Common myeloid progenitor, CD34-positive (primary cell): ENCODE measurements around the gene WLS.
A peak's percentile ranks its signal among the peaks of the same experiment; 100 is the strongest.
"Not testable (repeated sequence)": the region's sequence is repeated elsewhere in the genome, so short reads cannot be mapped to it uniquely, and the experiment has no call there.

Experiments
- CTCF ChIA-PET: fragments of 350-600 bp; sonication (Branson Sonifier 250); formaldehyde crosslinking; loops from one replicate; lab custom pipeline; 2021; ENCODE audit warnings: antibody characterized with exemption; lab: Charles Lee
- POLR2A ChIA-PET: fragments of 350-600 bp; sonication (Branson Sonifier 250); formaldehyde crosslinking; loops from one replicate; lab custom pipeline; 2021; ENCODE audit warnings: antibody characterized with exemption; lab: Charles Lee
- DNase-seq, 3 donors: peaks; one replicate each; pipeline versions ENCODE4 v3.0.0 to v3.0.0-alpha.2; 2013
- H3K27ac ChIP-seq, 2 experiments: 1 replicate in 1 of 2; 2 replicates in 1 of 2; pipeline ENCODE4 v1.7.0; 2013; ENCODE audit warnings: inconsistent platforms in 2 of 2, low read length in 2 of 2, mild to moderate bottlenecking in 2 of 2, low read depth in 1 of 2, moderate library complexity in 1 of 2; ENCODE audit not compliant: severe bottlenecking in 2 of 2, insufficient read depth in 1 of 2, poor library complexity in 1 of 2
- H3K27me3 ChIP-seq, 5 experiments: replicated peaks in 2 of 5; 1 replicate in 3 of 5; 2 replicates in 2 of 5; pipeline versions ENCODE4 v1.6.1 to v1.7.0; 2013; ENCODE audit warnings: low read length in 4 of 5, mild to moderate bottlenecking in 2 of 5, moderate library complexity in 2 of 5, inconsistent platforms in 1 of 5; ENCODE audit not compliant: insufficient read depth in 5 of 5, control insufficient read depth in 4 of 5
- H3K36me3 ChIP-seq, 4 experiments: 1 replicate in 2 of 4; 2 replicates in 2 of 4; pipeline versions ENCODE4 v1.6.1 to v1.7.0; 2013; ENCODE audit warnings: low read length in 3 of 4, control low read depth in 1 of 4, mild to moderate bottlenecking in 1 of 4; ENCODE audit not compliant: control insufficient read depth in 4 of 4, insufficient read depth in 4 of 4
- H3K4me1 ChIP-seq, 4 experiments: 1 replicate in 3 of 4; 2 replicates in 1 of 4; pipeline versions ENCODE4 v1.6.1 to v1.7.1; 2013; ENCODE audit warnings: low read length in 3 of 4, mild to moderate bottlenecking in 3 of 4, control low read depth in 1 of 4, inconsistent platforms in 1 of 4, moderate library complexity in 1 of 4; ENCODE audit not compliant: control insufficient read depth in 4 of 4, insufficient read depth in 4 of 4; ENCODE audit errors: control extremely low read depth in 1 of 4
- H3K4me3 ChIP-seq, 7 experiments: 1 replicate in 4 of 7; 2 replicates in 3 of 7; pipeline versions ENCODE4 v1.5.1 to v1.7.0; 2013; ENCODE audit warnings: mild to moderate bottlenecking in 7 of 7, low read length in 6 of 7, moderate library complexity in 6 of 7, inconsistent platforms in 2 of 7, low read depth in 2 of 7, control low read depth in 1 of 7; ENCODE audit not compliant: insufficient read depth in 4 of 7, control insufficient read depth in 1 of 7; ENCODE audit errors: extremely low read depth in 1 of 7
- H3K9me3 ChIP-seq, 5 experiments: 1 replicate in 4 of 5; 2 replicates in 1 of 5; pipeline versions ENCODE4 v1.6.1 to v1.7.1; 2013; ENCODE audit warnings: low read length in 4 of 5, mild to moderate bottlenecking in 2 of 5, inconsistent platforms in 1 of 5, low read depth in 1 of 5, moderate library complexity in 1 of 5; ENCODE audit not compliant: control insufficient read depth in 4 of 5, insufficient read depth in 2 of 5; ENCODE audit errors: control extremely low read depth in 1 of 5
- WGBS: methylation state at CpG from one replicate; pipeline ENCODE4 v1.1.5; 2013; ENCODE audit not compliant: insufficient coverage; 5-methylcytosine and 5-hydroxymethylcytosine counted together

WLS gene

GRCh38 chr1:68175621-68176398 is 56.5 kb downstream of the WLS start:
- Histone ChIP-seq H3K36me3 (no peaks in the 10 kb centered on the region), H3K4me3 (no peak overlapping the region), H3K4me1 (no peaks in the 10 kb centered on the region), H3K9me3 (peaks cover 0 to 2% (median 0%) of the 10 kb centered on the region in 5 experiments), H3K27ac (no peak overlapping the region), H3K27me3 (peaks cover 0 to 2% (median 0%) of the 10 kb centered on the region in 5 experiments)
- WGBS, result 95% methylated on average over 6 of the region's 8 CpGs
- DNase-seq, result peak in 1 of 3 donors; percentile 7
- CTCF ChIA-PET, result interaction anchor here (1.1 to 2.0 kb wide), 4 partner anchors 18 to 1736 kb away, joined by 3 to 5 read pairs (median 4); no protein-coding TSS in a partner anchor
- POLR2A ChIA-PET, result no interaction called here

- ChIA-PET CTCF (interaction anchor here (1.2 to 2.0 kb wide), 3 partner anchors 16 to 58 kb away, joined by 4 to 5 read pairs (median 4); no protein-coding TSS in a partner anchor), POLR2A (no interaction called here)
- WGBS, result no CpG with 5 or more reads among the region's 1 CpG
- peaks cover 0 to 2% (median 0%) of the 10 kb centered on the region in 5 experiments for H3K9me3 ChIP-seq
- H3K27ac ChIP-seq, result no peak overlapping the region
- H3K36me3 ChIP-seq, result no peaks in the 10 kb centered on the region
- H3K4me3 ChIP-seq, result no peak overlapping the region
- DNase-seq, result no peak
- H3K27me3 ChIP-seq, result peaks cover 0 to 2% (median 0%) of the 10 kb centered on the region in 5 experiments
- H3K4me1 ChIP-seq, result no peaks in the 10 kb centered on the region
Observed at GRCh38 chr1:68174738-68175113, 57.6 kb downstream of the WLS start.

DNA sequence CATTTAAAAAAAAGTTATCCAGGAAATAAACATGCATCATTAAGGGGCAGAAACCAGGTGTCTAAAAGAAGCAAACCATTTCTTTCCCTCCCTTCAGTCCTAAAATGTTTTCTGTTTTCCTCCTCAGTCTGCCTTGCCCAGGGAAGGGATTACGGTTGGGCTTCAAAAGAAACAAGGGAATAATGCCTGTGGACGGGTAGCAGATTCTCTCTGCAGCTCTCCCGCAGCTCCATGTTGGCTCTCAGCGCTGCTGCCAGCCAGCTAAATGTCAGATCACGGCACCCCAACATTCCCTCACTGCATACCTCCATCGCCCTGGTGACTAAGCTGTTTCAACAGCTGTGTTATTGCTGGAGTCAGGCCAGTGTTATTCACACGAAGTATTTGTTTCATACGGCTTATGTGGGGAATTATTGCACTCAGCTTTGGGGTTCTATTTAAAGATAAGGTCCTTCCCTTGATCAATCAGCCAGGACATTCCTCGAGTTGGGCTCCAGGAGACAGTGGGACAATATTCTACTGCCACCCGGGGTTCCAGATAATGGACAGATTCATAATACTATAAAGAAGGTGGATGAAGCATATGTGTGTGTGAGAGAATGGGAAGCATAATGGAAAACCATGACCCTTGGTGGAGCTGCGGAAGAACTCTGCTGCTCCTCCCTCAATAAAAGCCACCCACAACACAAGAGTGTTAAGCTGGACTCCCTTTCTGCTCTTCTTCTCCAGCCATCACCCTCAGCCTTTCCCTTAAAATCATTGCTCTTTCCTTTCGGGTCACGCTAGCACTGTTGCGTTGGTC is 58.2 kb downstream of the WLS start:
- ChIA-PET POLR2A (interaction anchor here (0.6 kb wide), 1 partner anchor 173 kb away, joined by 3 read pairs; no protein-coding TSS in a partner anchor), CTCF (interaction anchor here (1.2 kb wide), 1 partner anchor 17 kb away, joined by 4 read pairs; no protein-coding TSS in a partner anchor)
- no peaks in the 10 kb centered on the region for H3K36me3 ChIP-seq
- peaks cover 0 to 2% (median 0%) of the 10 kb centered on the region in 5 experiments for H3K27me3 ChIP-seq
- WGBS, result 89% methylated on average over 10 of the region's 14 CpGs
- DNase-seq, result no peak
- peaks cover 0 to 2% (median 0%) of the 10 kb centered on the region in 5 experiments for H3K9me3 ChIP-seq
- H3K4me1 ChIP-seq, result no peaks in the 10 kb centered on the region
- H3K27ac ChIP-seq, result no peak overlapping the region
- no peak overlapping the region for H3K4me3 ChIP-seq

DNA sequence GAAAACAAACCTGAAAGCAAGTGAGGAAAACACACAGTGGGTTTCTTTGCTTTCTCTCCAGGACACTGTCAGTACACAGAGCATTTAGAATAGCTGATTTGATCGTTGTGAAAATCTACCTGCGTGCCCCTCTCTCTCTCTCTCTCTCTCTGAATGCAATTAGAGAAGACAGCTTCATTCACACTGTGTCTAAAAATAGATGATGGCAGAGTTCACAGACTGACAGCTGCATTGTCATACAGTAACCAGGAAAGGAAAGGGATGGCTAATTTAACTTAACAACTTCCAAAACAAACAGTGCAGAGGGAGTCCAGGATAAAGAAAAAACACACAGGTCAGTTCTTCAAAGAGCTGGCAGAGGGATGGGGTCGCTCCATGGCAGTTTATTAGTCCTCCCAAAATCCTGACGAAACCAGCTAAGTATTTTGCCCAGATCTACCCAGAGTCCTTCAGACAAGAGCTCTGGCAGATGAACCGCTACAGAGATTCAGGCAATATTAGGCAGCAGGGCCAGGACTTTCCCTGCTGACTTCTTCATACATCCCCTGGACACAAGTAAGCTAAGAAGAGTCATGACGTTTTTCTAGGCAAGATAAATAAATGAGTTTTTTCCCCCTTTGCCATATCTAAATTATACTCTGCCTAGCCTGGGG is 58.9 kb downstream of the WLS start:
- H3K36me3 ChIP-seq, result no peaks in the 10 kb centered on the region
- H3K27ac ChIP-seq, result no peak overlapping the region
- H3K4me1 ChIP-seq, result no peaks in the 10 kb centered on the region
- H3K27me3 ChIP-seq, result peaks cover 0 to 2% (median 0%) of the 10 kb centered on the region in 5 experiments
- WGBS, result 73% methylated on average over 5 of the region's 6 CpGs
- no peak overlapping the region for H3K4me3 ChIP-seq
- ChIA-PET CTCF (interaction anchor here (1.2 kb wide), 1 partner anchor 18 kb away, joined by 4 read pairs; no protein-coding TSS in a partner anchor), POLR2A (interaction anchor here (0.6 kb wide), 1 partner anchor 173 kb away, joined by 3 read pairs; no protein-coding TSS in a partner anchor)
- no peak for DNase-seq
- peaks cover 0 to 2% (median 0%) of the 10 kb centered on the region in 5 experiments for H3K9me3 ChIP-seq

GRCh38 chr1:68171795-68172194 is 60.5 kb downstream of the WLS start:
- H3K36me3 ChIP-seq, H3K27ac ChIP-seq, POLR2A ChIA-PET, CTCF ChIA-PET, H3K27me3 ChIP-seq, DNase-seq, H3K9me3 ChIP-seq, H3K4me3 ChIP-seq, H3K4me1 ChIP-seq: not testable (repeated sequence)
- no CpG with 5 or more reads among the region's 1 CpG for WGBS

DNA sequence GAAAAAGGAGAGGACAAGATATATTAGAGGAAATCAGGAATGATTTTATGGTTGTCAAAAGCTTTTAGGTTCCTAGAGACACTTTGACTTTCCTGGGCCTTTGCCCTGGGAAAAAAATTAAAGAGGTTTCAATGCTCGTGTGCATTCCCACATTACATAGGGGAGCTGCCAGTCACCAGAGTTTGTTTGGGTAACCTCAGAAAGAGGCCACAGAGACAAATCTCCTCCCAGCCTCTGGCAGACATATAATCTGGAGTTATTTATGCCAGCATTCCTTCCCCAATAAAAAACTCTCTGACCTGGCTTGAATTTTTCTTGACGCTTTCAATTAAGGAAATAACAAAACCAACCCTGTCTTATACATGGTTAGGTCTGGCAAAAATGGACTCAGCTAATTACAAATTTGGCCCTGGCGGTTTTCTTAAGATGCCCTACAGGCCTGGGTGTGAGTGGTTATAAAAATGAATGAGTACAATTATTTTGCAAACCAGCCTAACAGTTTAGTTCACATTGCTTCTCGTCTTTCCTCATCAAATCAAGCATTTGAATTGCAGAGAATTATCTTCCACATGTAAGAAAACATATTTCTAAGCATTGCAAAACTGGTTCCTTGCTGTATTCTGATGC is 63.7 kb downstream of the WLS start:
- H3K4me1 ChIP-seq, result no peaks in the 10 kb centered on the region
- peaks cover 0 to 2% (median 0%) of the 10 kb centered on the region in 5 experiments for H3K9me3 ChIP-seq
- CTCF ChIA-PET, result no interaction called here
- no peak for DNase-seq
- no peak overlapping the region for H3K4me3 ChIP-seq
- H3K27ac ChIP-seq, result no peak overlapping the region
- POLR2A ChIA-PET, result no interaction called here
- no peaks in the 10 kb centered on the region for H3K27me3 ChIP-seq
- WGBS, result 100% methylated on average over 1 of the region's 4 CpGs
- no peaks in the 10 kb centered on the region for H3K36me3 ChIP-seq
